H1 (cell line): Measurements from ENCODE around the gene GRIP2. TPM values are rescaled to one million over a fixed set of nuclear protein-coding genes. Genes with fewer than 3 reads are reported as not detected.

Experiments used
- CTCF ChIA-PET: fragments of 300-600 bp; sonication (Branson Sonifier 250); formaldehyde crosslinking; loops from one replicate; lab custom pipeline; 2021; ENCODE audit not compliant: partially characterized antibody; lab: Charles Lee
- POLR2A ChIA-PET: fragments of 300-600 bp; sonication (Branson Sonifier 250); formaldehyde crosslinking; loops from one replicate; lab custom pipeline; 2021; ENCODE audit warnings: inconsistent platforms; ENCODE audit not compliant: partially characterized antibody; lab: Charles Lee
- DNase-seq, 2 experiments: peaks; one replicate each; pipeline versions ENCODE4 v3.0.0 to v3.0.0-alpha.2; 2010 to 2022; ENCODE audit warnings: low spot score in 2 of 2, low read depth in 1 of 2, mixed read lengths in 1 of 2
- FAIRE-seq: peaks from 2 replicates; lab custom pipeline; 2011; peaks lifted over from hg19 to GRCh38; lab: Jason Lieb, UNC
- H2AFZ ChIP-seq: 2 replicates; pipeline ENCODE4 v1.8.1; 2012; ENCODE audit warnings: low read length, inconsistent platforms
- H2AK5ac ChIP-seq: 2 replicates; pipeline ENCODE4 v1.6.1; 2013; ENCODE audit warnings: low read depth, low read length
- H2BK120ac ChIP-seq: replicated peaks from 2 replicates; pipeline ENCODE3; 2013; ENCODE audit warnings: low read depth, low read length, inconsistent platforms
- H2BK12ac ChIP-seq: 2 replicates; pipeline ENCODE4 v1.6.1; 2013; ENCODE audit warnings: low read depth, low read length
- H2BK15ac ChIP-seq: 2 replicates; pipeline ENCODE4 v1.6.1; 2013; ENCODE audit warnings: low read length
- H2BK20ac ChIP-seq: 2 replicates; pipeline ENCODE4 v1.6.1; 2013; ENCODE audit warnings: low read length
- H2BK5ac ChIP-seq: 2 replicates; pipeline ENCODE4 v1.6.1; 2013; ENCODE audit warnings: low read depth, low read length
- H3K14ac ChIP-seq: 2 replicates; pipeline ENCODE4 v1.6.1; 2013; ENCODE audit warnings: inconsistent platforms; ENCODE audit not compliant: insufficient read length
- H3K18ac ChIP-seq: 2 replicates; pipeline ENCODE4 v1.6.1; 2013; ENCODE audit warnings: low read length; ENCODE audit errors: extremely low read depth
- H3K23ac ChIP-seq: 2 replicates; pipeline ENCODE4 v1.6.1; 2013; ENCODE audit warnings: inconsistent platforms; ENCODE audit not compliant: insufficient read length
- H3K23me2 ChIP-seq: 2 replicates; pipeline ENCODE4 v1.6.1; 2013; ENCODE audit warnings: low read depth, low read length
- H3K27ac ChIP-seq: 2 replicates; pipeline ENCODE4 v1.6.1; 2011; ENCODE audit warnings: low read depth, low read length, inconsistent platforms
- H3K27me3 ChIP-seq, 4 experiments: replicated peaks in 1 of 4; 1 replicate in 1 of 4; 2 replicates in 3 of 4; pipeline versions ENCODE4 v1.6.1 to v1.8.1; 2011 to 2013; ENCODE audit warnings: low read length in 3 of 4, mild to moderate bottlenecking in 3 of 4, inconsistent platforms in 2 of 4, mixed read lengths in 2 of 4, moderate library complexity in 1 of 4; ENCODE audit not compliant: control insufficient read depth in 3 of 4, insufficient read depth in 3 of 4; ENCODE audit errors: extremely low read depth in 1 of 4
- H3K36me3 ChIP-seq, 4 experiments: 2 replicates each; pipeline versions ENCODE4 v1.6.1 to v1.8.1; 2011 to 2013; ENCODE audit warnings: mild to moderate bottlenecking in 4 of 4, low read length in 3 of 4, moderate library complexity in 2 of 4, control low read depth in 1 of 4, inconsistent platforms in 1 of 4; ENCODE audit not compliant: insufficient read depth in 4 of 4, control insufficient read depth in 2 of 4
- H3K4ac ChIP-seq: replicated peaks from 2 replicates; pipeline ENCODE3; 2013; ENCODE audit warnings: low read length, low read depth, mixed read lengths, inconsistent platforms; ENCODE audit not compliant: insufficient read length
- H3K4me1 ChIP-seq, 4 experiments: replicated peaks in 1 of 4; 1 replicate in 1 of 4; 2 replicates in 3 of 4; pipeline versions ENCODE4 v1.6.1 to v1.8.1; 2011 to 2013; ENCODE audit warnings: low read length in 3 of 4, inconsistent platforms in 2 of 4, mixed read lengths in 1 of 4; ENCODE audit not compliant: insufficient read depth in 4 of 4, control insufficient read depth in 3 of 4
- H3K4me2 ChIP-seq, 2 experiments: 2 replicates each; pipeline versions ENCODE4 v1.6.1 to v1.8.1; 2011 to 2013; ENCODE audit warnings: low read depth in 2 of 2, low read length in 2 of 2, control low read depth in 1 of 2, inconsistent platforms in 1 of 2, mild to moderate bottlenecking in 1 of 2; ENCODE audit not compliant: insufficient read depth in 1 of 2
- H3K4me3 ChIP-seq, 4 experiments: fragments of 200-600, 300-600 bp in 1 of 4; sonication (generic), shearing (Covaris generic), sonication (Bioruptor Twin) in 1 of 4; 2 replicates each; pipeline versions ENCODE4 v1.5.1 to v1.8.1; 2011 to 2016; ENCODE audit warnings: low read length in 4 of 4, low read depth in 3 of 4, control low read depth in 2 of 4, inconsistent platforms in 2 of 4, mild to moderate bottlenecking in 2 of 4, mixed read lengths in 1 of 4, moderate library complexity in 1 of 4; ENCODE audit not compliant: insufficient read depth in 2 of 4; ENCODE audit errors: extremely low read depth in 1 of 4
- H3K56ac ChIP-seq: replicated peaks from 2 replicates; pipeline ENCODE3; 2013; ENCODE audit warnings: low read depth, mild to moderate bottlenecking, mixed read lengths, low read length, inconsistent platforms; ENCODE audit not compliant: insufficient read length
- H3K79me1 ChIP-seq: 2 replicates; pipeline ENCODE4 v1.6.1; 2013; ENCODE audit warnings: low read depth, low read length, control low read depth
- H3K79me2 ChIP-seq, 2 experiments: 2 replicates each; pipeline versions ENCODE4 v1.6.1 to v1.8.1; 2012 to 2013; ENCODE audit warnings: low read length in 2 of 2, mild to moderate bottlenecking in 2 of 2, inconsistent platforms in 1 of 2; ENCODE audit not compliant: insufficient read depth in 2 of 2, control insufficient read depth in 1 of 2
- H3K9ac ChIP-seq, 4 experiments: replicated peaks in 1 of 4; 1 replicate in 1 of 4; 2 replicates in 3 of 4; pipeline versions ENCODE4 v1.6.1 to v1.8.1; 2011 to 2013; ENCODE audit warnings: low read depth in 3 of 4, low read length in 3 of 4, control low read depth in 2 of 4, mild to moderate bottlenecking in 2 of 4, moderate library complexity in 2 of 4, inconsistent platforms in 1 of 4; ENCODE audit errors: extremely low read depth in 1 of 4
- H3K9me3 ChIP-seq, 2 experiments: 2 replicates each; pipeline versions ENCODE4 v1.6.1 to v1.8.1; 2012 to 2013; ENCODE audit warnings: mild to moderate bottlenecking in 2 of 2, moderate library complexity in 2 of 2, control low read depth in 1 of 2, inconsistent platforms in 1 of 2, low read depth in 1 of 2, low read length in 1 of 2, mixed read lengths in 1 of 2; ENCODE audit not compliant: insufficient read depth in 2 of 2
- H4K20me1 ChIP-seq, 2 experiments: replicated peaks in 1 of 2; 2 replicates each; pipeline versions ENCODE3 to v1.8.1; 2011 to 2013; ENCODE audit warnings: inconsistent platforms in 2 of 2, low read length in 2 of 2, mild to moderate bottlenecking in 1 of 2; ENCODE audit not compliant: insufficient read depth in 2 of 2, control insufficient read depth in 1 of 2
- H4K5ac ChIP-seq: 2 replicates; pipeline ENCODE4 v1.6.1; 2013; ENCODE audit warnings: low read length, low read depth, mixed read lengths, inconsistent platforms; ENCODE audit not compliant: insufficient read length
- H4K8ac ChIP-seq: 2 replicates; pipeline ENCODE4 v1.8.0; 2013; ENCODE audit warnings: mild to moderate bottlenecking, moderate library complexity, low read length, inconsistent platforms; ENCODE audit not compliant: insufficient read depth; ENCODE audit errors: extremely low read depth
- H4K91ac ChIP-seq: replicated peaks from 2 replicates; pipeline ENCODE3; 2013; ENCODE audit warnings: low read length, mixed read lengths, inconsistent platforms; ENCODE audit not compliant: insufficient read length
- ZNF274 ChIP-seq: IDR thresholded peaks from 2 replicates; pipeline ENCODE4 v1.7.0; 2012; ENCODE audit warnings: low read length, borderline replicate concordance; ENCODE audit errors: extremely low read depth
- WGBS, 2 experiments: shearing (Covaris generic) in 1 of 2; methylation state at CpG; one replicate each; pipeline versions ENCODE4 v1.1.6 to v1.1.7; 2013 to 2015; ENCODE audit warnings: low lambda C conversion rate in 2 of 2, mixed read lengths in 2 of 2, inconsistent platforms in 1 of 2, low coverage in 1 of 2, missing lambda C conversion rate in 1 of 2; ENCODE audit not compliant: insufficient replicate concordance in 2 of 2, insufficient coverage in 1 of 2, insufficient read length in 1 of 2; ENCODE audit errors: extremely low coverage in 1 of 2, missing lambda C conversion rate in 1 of 2; 5-methylcytosine and 5-hydroxymethylcytosine counted together
- polyA plus RNA-seq, 7 experiments: library from polyadenylated mRNA; depleted of rRNA in 3 of 7; stranded (reverse) in 5 of 7; unstranded in 2 of 7; fragments of >200 nt in 5 of 7; fragments of 200-250 nt in 2 of 7; gene quantifications; 1 replicate in 5 of 7; 2 replicates in 1 of 7; 4 replicates in 1 of 7; pipeline versions ENCODE4 v1.2.1 to v1.2.3, GENCODE V29; 2011 to 2013; ENCODE audit warnings: missing spikeins in 2 of 7, mixed read lengths in 2 of 7
- total RNA-seq: library from RNA; stranded (reverse); fragmentation: NEBNext Ultra II Directional; extraction: Animal tissue kit (Norgen Biotek cat#: 25700); gene quantifications from 2 replicates; pipeline ENCODE4 v1.2.1, GENCODE V29; 2021

GRIP2 gene
- total and polyA plus RNA-seq, 2 of the 8 experiments (the other 6 are each of a cell fraction or from before 2014, with no cell fraction given) = 2.5 to 6.4 TPM

GRCh38 chr3:14472471-14473351 lies 67.4 kb downstream of the GRIP2 start:
- Histone ChIP-seq H3K36me3 (peaks cover 17 to 64% (median 54%) of the 10 kb centered on the region in 4 experiments), H3K14ac (no peak overlapping the region), H3K9ac (no peak overlapping the region), H3K79me1 (peaks cover 3% of the 10 kb centered on the region; the same call in 1 of the 2 replicates), H2BK20ac (no peak overlapping the region), H2BK120ac (no peak overlapping the region), H3K23me2 (no peaks in the 10 kb centered on the region), H2AK5ac (no peak overlapping the region), H2BK12ac (no peak overlapping the region), H4K8ac (no peak overlapping the region), H3K56ac (no peak overlapping the region), H3K4me3 (no peak overlapping the region), H3K79me2 (no peaks in the 10 kb centered on the region), H3K27me3 (no peaks in the 10 kb centered on the region), H2BK5ac (no peak overlapping the region), H4K5ac (no peak overlapping the region), H2AFZ (no peak overlapping the region), H3K18ac (no peak overlapping the region), H4K91ac (no peak overlapping the region), H3K9me3 (no peaks in the 10 kb centered on the region), H3K4me2 (no peak overlapping the region), H3K23ac (no peak overlapping the region), H3K27ac (no peak overlapping the region), H2BK15ac (no peak overlapping the region), H3K4ac (no peak overlapping the region), H4K20me1 (peaks cover 0 to 5% of the 10 kb centered on the region in 2 experiments), H3K4me1 (no peaks in the 10 kb centered on the region; a peak in 1 of 7 replicates)
- FAIRE-seq = no peak
- WGBS, 2 experiments = 90% methylated on average over 22 of the region's 22 CpGs; no CpG with 5 or more reads in 1 of the 2 experiments
- ChIA-PET POLR2A (no interaction called here), CTCF (interaction anchor here (0.8 to 1.8 kb wide), 5 partner anchors 10 to 211 kb away, joined by 3 to 6 read pairs (median 4); no protein-coding TSS in a partner anchor)
- DNase-seq = no peak
- TF ChIP-seq ZNF274 = no peak
